GM21367 (cell line): ENCODE results near the gene MRPL23.
"Not testable (repeated sequence)": the region's sequence is repeated elsewhere in the genome, so short reads cannot be mapped to it uniquely, and the experiment has no call there.

ENCODE experiments used
- ATAC-seq: cut with Tn5 transposase; IDR thresholded peaks from one replicate; pipeline ENCODE4 v1.9.1; 2021; ENCODE audit not compliant: unreplicated experiment

The MRPL23 gene

GRCh38 chr11:1932681-1933080, 14.5 kb upstream of the MRPL23 start:
- no peak for ATAC-seq

- no peak for ATAC-seq
Observed at GRCh38 chr11:1933416-1934334, 13.5 kb upstream of the MRPL23 start.

- ATAC-seq = no peak
Observed at GRCh38 chr11:1934335-1935155, 12.6 kb upstream of the MRPL23 start.

- ATAC-seq = no peak
Observed at GRCh38 chr11:1935156-1936071, 11.7 kb upstream of the MRPL23 start.

DNA sequence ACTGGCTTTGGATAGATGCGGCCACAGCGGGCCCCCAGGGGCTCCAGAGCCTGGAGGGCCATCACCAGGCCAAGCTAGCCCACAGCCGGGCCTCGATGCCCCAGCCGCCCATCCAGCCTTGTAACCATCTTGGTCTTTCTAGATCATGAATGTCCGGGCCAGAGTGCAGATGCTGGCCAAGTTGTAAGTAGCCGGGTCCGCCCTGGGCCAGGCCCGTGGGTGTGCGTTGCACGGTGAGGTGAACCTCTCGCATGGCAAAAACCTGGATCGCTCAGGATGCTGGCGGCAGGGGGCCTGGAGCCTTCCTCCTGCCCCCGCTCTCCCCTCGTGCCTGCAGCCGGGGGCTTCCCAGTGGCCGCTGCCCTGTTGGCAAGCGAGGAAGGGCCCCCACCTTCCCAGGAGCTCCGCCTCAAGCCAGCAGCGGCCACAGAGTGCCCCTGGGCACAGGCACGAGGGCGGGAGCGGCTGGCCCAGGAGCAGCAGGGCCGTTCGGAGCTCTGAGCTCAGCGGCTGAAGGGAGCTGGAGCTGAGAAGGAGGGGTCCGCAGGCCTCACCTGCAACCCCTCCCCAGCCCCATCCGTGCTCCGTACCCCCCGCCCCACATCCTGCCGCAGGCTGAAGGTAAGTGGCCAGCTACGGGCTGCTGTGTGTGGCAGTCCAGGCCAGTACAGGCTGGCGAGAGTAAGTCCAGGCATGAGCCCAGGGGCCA, 10.9 kb upstream of the MRPL23 start:
- no peak for ATAC-seq

DNA sequence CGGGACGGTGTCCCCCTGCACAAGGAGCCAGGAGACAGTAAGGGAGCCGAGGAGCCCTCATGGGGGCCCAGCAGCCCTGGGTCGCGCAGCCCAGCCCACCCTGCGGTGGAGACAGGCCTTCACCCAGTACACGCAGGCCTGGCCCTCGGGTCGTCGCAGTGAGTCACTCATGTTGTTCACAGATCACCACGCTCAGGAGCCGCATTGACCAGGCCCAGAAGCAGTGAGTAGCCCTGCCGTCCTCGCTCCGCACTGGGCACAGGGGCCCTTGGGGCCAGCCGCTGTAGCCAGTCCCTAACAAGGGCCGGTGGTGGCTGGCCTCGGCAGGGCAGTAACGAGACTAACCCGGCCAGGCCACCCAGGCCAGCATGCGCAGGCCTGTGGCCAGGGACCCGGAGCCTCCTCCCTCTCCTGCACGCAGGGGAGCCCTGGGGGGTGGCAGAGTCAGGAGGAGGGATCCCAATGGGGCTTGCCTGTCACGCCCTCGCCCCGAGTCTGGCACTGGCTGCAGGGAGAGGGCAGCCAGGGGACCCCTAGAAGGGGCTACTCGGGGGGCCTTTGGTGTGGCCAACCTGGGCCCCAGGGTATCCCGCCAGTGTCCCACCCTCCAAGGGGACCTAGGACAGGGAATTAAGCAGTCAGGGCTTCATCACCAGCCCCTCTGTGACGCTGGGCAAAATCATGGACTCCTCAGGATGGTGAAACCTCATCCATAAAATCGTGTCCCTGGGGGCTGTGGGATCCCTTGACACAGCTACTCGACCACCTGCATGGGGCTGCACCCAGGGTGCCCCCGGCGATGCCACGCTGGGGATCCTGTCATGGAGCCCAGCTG, 10.1 kb upstream of the MRPL23 start:
- ATAC-seq = no peak

- no peak for ATAC-seq
Observed at GRCh38 chr11:1937616-1938342, 9.4 kb upstream of the MRPL23 start.

DNA sequence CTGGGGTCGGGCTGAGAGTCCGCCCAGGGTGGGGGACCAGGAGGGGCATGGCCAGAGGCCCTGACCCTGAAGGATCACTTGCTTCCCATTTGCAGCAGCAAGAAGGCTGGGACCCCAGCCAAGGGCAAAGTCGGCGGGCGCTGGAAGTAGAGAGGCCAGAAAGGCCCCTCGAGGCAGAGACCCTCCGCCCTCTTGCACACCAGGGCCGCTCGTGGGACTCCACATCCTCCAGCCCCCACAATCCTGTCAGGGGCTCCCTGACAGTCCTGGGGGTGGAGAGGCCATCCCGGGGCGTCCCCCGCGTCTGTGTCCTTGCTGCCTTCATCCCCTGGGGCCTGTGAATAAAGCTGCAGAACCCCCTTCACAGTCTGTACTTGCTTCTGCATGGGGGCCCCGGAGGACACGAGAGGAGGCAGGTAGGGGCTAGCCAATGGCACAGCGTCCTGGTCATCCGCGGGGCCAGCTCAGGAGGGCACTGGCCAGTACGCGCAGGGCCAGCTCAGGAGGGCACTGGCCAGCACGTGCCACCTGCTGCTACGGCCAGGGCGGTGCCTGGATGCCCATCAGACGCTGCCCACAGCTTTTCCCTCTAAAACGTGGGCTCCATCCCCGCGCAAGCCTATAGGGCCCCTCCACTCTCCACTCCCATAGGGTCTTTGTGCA, 8.7 kb upstream of the MRPL23 start:
- no peak for ATAC-seq

DNA sequence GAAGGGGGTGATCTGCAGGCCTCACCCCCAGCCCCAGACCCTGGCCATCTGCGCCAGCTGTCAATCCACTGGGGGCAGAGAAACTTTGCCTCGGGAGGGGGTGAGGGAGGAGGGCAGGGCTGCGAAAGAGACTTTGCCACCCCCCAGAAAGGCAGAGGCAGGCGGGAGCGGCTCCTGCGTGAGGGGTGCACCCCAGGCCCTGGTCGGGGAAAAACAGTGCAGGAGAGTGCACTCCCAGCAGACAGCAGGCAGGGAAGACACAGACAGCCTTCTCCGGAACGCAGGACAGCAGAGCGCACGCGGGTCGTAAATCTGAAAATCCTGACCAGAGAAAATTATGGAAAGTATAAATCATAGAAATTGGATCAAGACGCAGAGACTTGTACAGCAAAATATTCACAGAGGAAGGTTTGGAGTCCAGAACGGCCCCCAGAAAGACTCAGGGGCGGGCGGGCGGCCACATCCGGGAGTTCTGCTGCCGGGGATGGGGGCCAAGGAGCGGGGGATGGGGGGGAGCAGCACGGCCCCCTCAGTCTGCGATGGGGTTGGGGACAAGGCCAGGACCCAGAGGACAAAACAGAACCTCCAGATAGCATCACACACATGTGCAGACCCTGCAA, 8.0 kb upstream of the MRPL23 start:
- ATAC-seq = no peak

DNA sequence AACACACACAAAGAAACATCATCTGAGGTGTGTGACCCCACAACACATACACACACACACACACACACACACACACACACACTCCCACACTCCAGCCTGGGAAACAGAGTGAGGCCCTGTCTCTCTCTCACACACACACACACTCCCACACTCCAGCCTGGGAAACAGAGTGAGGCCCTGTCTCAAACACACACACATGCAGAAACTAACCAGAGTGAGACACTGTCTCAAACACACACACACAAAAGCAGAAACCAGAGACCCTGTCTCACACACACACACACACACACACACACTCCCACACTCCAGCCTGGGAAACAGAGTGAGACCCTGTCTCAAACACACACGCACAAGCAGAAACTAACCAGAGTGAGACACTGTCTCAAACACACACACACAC, 7.3 kb upstream of the MRPL23 start:
- not testable (repeated sequence) for ATAC-seq

DNA sequence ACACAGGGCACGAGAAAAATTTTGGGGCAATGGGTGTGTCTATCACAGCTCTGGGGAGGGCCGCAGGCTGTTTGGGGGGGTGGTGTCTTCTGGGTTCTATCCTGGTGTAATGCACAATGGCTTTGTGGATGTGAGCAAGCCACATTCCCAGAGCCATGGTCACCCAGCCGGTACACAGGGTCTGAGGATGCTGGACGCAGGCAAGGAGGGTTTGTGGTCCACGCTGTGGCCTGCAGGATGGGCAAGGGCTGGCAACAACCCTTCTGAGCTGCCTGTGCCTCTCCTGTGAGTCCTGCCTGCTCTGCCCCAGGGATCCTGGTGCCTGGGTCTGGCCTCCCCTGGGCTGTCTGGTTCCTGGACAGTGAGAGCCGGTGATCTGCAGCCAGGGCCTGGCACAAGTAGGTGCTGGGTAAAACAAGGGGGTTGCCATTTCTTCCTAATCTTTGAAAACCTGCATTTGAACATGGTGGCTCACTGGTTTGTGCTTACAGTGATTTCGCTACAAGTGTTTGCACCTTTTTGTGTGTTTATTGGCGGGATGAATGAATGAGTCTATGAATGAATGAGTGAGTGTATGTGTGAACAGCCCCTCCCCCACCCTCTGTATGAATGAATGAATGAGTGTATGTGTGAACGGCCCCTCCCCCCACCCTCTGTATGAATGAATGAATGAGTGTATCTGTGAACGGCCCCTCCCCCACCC, 4.4 kb upstream of the MRPL23 start:
- no peak for ATAC-seq

GRCh38 chr11:1943576-1943975, 3.6 kb upstream of the MRPL23 start:
- ATAC-seq = no peak

GRCh38 chr11:1943977-1944376, 3.2 kb upstream of the MRPL23 start:
- ATAC-seq = no peak

- no peak for ATAC-seq
Observed at GRCh38 chr11:1947592-1948237, 583 bp downstream of the MRPL23 start.

GRCh38 chr11:1948389-1948788, 1.3 kb downstream of the MRPL23 start:
- no peak for ATAC-seq

DNA sequence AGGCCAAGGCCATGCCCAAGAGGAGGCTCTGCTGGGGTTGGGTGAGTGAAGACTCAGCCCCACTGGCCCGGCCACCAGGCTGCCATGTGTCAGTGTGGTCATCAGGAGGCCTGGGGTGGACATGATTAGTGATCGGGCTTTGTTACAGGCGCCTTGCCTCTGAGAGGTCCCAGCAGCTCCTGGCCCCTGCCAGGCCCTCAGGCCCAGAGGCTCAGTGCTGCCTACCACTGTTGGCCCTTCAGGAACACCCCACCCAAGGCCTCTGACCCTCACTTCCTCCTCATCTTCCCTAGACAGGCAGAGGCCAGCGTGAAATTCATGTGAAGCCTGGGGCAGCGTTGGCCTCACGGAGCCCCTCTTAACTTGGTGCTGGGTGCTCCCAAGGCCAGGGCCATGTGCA, 2.2 kb downstream of the MRPL23 start:
- ATAC-seq = no peak

DNA sequence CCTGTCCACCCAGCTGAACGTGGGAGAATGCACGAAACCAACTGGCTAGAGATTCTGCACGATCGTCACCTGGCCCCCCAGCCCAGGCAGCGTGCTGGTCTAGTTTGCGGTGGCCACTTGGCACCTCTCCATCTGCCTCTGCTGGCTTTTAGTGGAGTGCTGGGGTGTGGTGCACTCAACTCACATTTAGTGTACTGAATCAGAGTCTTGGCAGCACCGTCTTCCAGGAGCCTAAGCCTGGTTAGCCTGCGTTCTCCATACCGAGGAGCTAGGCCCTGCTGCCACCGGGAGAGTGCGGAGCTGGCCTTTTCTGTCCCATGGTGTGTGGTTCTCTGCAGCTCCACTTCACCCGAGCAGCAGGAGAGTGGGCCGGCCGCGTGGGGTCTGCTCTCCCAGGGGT, 2.8 kb downstream of the MRPL23 start:
- ATAC-seq = no peak
